Measurements from ENCODE around the gene ANGPTL4.

DNA sequence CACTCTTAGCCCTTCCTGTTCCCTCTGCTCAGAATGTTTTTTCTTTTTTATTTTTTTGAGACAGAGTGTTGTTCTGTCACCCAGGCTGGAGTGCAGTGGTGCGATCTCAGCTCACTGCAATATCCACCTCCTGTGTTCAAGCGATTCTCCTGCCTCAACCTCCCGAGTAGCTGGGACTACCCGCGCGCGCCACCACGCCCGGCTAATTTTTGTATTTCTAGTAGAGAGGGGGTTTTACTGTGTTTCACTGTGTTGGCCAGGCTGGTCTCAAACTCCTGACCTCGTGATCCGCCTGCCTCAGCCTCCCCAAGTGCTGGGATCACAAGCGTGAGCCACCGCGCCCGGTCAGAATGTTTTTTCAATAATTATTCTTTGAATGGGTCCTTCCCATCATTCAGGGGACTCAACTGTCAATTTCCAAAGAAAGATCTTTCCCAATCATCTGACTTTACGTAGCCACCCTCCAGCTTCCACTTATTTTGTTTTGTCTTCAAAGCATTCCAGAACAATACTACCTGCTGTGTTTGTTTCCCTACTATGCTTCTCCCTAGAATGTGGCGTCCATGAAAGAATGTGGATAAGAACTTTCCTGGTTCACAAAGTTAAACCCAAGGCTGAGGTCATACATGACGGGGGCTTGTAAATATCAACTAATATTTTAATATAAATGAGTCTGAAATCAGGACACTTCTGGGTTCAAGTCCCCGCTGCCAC lies 44.0 kb upstream of the ANGPTL4 start:
- no peak for TF ChIP-seq ZFX (IDR thresholded peaks at IDR 0.05)
- TF ChIP-seq, protein P1, sequence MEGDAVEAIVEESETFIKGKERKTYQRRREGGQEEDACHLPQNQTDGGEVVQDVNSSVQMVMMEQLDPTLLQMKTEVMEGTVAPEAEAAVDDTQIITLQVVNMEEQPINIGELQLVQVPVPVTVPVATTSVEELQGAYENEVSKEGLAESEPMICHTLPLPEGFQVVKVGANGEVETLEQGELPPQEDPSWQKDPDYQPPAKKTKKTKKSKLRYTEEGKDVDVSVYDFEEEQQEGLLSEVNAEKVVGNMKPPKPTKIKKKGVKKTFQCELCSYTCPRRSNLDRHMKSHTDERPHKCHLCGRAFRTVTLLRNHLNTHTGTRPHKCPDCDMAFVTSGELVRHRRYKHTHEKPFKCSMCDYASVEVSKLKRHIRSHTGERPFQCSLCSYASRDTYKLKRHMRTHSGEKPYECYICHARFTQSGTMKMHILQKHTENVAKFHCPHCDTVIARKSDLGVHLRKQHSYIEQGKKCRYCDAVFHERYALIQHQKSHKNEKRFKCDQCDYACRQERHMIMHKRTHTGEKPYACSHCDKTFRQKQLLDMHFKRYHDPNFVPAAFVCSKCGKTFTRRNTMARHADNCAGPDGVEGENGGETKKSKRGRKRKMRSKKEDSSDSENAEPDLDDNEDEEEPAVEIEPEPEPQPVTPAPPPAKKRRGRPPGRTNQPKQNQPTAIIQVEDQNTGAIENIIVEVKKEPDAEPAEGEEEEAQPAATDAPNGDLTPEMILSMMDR (conservative IDR thresholded peaks at IDR 0.05), result no peak

Data from C4-2B (cell line).